AG04450 (cell line): Measurements from ENCODE around the gene RAB11FIP4. TPM values are rescaled to one million over a fixed set of nuclear protein-coding genes. Genes with fewer than 3 reads are reported as not detected.
A peak's percentile ranks its signal among the peaks of the same experiment; 100 is the strongest.

Source experiments
- CTCF ChIA-PET: fragments of 300-600, 350-600 bp; formaldehyde crosslinking; extraction: SDS; loops from one replicate; lab custom pipeline; 2022; ENCODE audit warnings: antibody characterized with exemption, inconsistent platforms; lab: Charles Lee
- POLR2A ChIA-PET: fragments of 350-600 bp; formaldehyde crosslinking; extraction: SDS; loops from one replicate; lab custom pipeline; 2021; ENCODE audit warnings: antibody characterized with exemption, inconsistent platforms; lab: Yijun Ruan, JAX
- DNase-seq: peaks from one replicate; pipeline ENCODE4 v3.0.0-alpha.2; 2011; ENCODE audit warnings: low read depth, low spot score
- H3K27ac ChIP-seq: one replicate; pipeline ENCODE4 v1.5.1; 2012; ENCODE audit warnings: low read depth, low read length, control low read depth
- H3K27me3 ChIP-seq: one replicate; pipeline ENCODE4 v1.6.0; 2012; ENCODE audit warnings: low read length; ENCODE audit not compliant: control insufficient read depth, insufficient read depth
- H3K4me3 ChIP-seq: 2 replicates; pipeline ENCODE4 v1.5.1; 2011; ENCODE audit warnings: mild to moderate bottlenecking, low read depth, low read length, control low read depth
- H3K9me3 ChIP-seq: 2 replicates; pipeline ENCODE4 v1.5.1; 2012; ENCODE audit warnings: low read length; ENCODE audit not compliant: control insufficient read depth, insufficient read depth
- CTCF ChIP-seq: IDR thresholded peaks from 2 replicates; pipeline ENCODE4 v1.5.1; 2011; ENCODE audit warnings: low read depth, low read length, control low read depth, inconsistent platforms
- polyA plus RNA-seq: library from polyadenylated mRNA; depleted of rRNA; stranded (reverse); fragments of >200 nt; gene quantifications from 2 replicates; pipeline ENCODE4 v1.2.3, GENCODE V29; 2011

RAB11FIP4 gene
- polyA plus RNA-seq, 1 experiment = 0.58 TPM

- DNase-seq = no peak
- no peak overlapping the region for H3K27ac ChIP-seq
- H3K9me3 ChIP-seq = no peaks in the 10 kb centered on the region; the same call in 1 of the 2 replicates
- POLR2A ChIA-PET = no interaction called here
- TF ChIP-seq CTCF = no peak
- H3K27me3 ChIP-seq = no peaks in the 10 kb centered on the region
- CTCF ChIA-PET = interaction anchor here (1.3 kb wide), 1 partner anchor 95 kb away, joined by 4 read pairs; no protein-coding TSS in a partner anchor
- H3K4me3 ChIP-seq = no peak overlapping the region
Observed at GRCh38 chr17:31532526-31532925, 141.1 kb downstream of the RAB11FIP4 start.

- Histone ChIP-seq H3K27me3 (no peaks in the 10 kb centered on the region), H3K27ac (peak overlapping the region; percentile 61), H3K4me3 (no peak overlapping the region), H3K9me3 (no peaks in the 10 kb centered on the region; the same call in 1 of the 2 replicates)
- DNase-seq = peak; percentile 64
- ChIA-PET POLR2A (no interaction called here), CTCF (interaction anchor here (2.4 to 2.9 kb wide), 2 partner anchors 8 to 308 kb away, joined by 9 to 25 read pairs; no protein-coding TSS in a partner anchor)
- TF ChIP-seq CTCF = peak; percentile 21; the same call in 1 of the 2 replicates
Observed at GRCh38 chr17:31533546-31534155, 142.2 kb downstream of the RAB11FIP4 start.

GRCh38 chr17:31534223-31534888, 142.9 kb downstream of the RAB11FIP4 start:
- ChIA-PET CTCF (interaction anchor here (0.7 to 2.9 kb wide), 6 partner anchors 9 to 367 kb away, joined by 3 to 25 read pairs (median 4); partner anchors contain the start of gene UTP6), POLR2A (no interaction called here)
- DNase-seq = no peak
- Histone ChIP-seq H3K9me3 (no peaks in the 10 kb centered on the region; the same call in 1 of the 2 replicates), H3K27ac (no peak overlapping the region), H3K27me3 (no peaks in the 10 kb centered on the region), H3K4me3 (no peak overlapping the region)
- TF ChIP-seq CTCF = no peak

- Histone ChIP-seq H3K4me3 (no peak overlapping the region), H3K9me3 (no peaks in the 10 kb centered on the region; the same call in 1 of the 2 replicates), H3K27me3 (no peaks in the 10 kb centered on the region), H3K27ac (no peak overlapping the region)
- no peak for TF ChIP-seq CTCF
- no peak for DNase-seq
- ChIA-PET CTCF (interaction anchor here (0.6 to 2.9 kb wide), 6 partner anchors 10 to 366 kb away, joined by 3 to 25 read pairs (median 4); partner anchors contain the start of gene UTP6), POLR2A (no interaction called here)
Observed at GRCh38 chr17:31535581-31535981, 144.1 kb downstream of the RAB11FIP4 start.

GRCh38 chr17:31536451-31536850, 145.0 kb downstream of the RAB11FIP4 start:
- CTCF ChIA-PET = no interaction called here
- no peak overlapping the region for H3K27ac ChIP-seq
- DNase-seq = no peak
- H3K27me3 ChIP-seq = no peaks in the 10 kb centered on the region
- H3K4me3 ChIP-seq = no peak overlapping the region
- POLR2A ChIA-PET = no interaction called here
- TF ChIP-seq CTCF = no peak
- H3K9me3 ChIP-seq = no peaks in the 10 kb centered on the region; the same call in 1 of the 2 replicates
